ENCODE measurements around the gene SYNC. TPM values are rescaled to one million over a fixed set of nuclear protein-coding genes. Genes with fewer than 3 reads are reported as not detected.

Gene SYNC
- total and polyA plus RNA-seq, 9 of the 15 experiments (the other 6 are each of a cell fraction or from before 2014, with no cell fraction given): 0.49 to 1.1 (median 0.87) TPM

- TF ChIP-seq ZBTB5 (IDR thresholded peaks at IDR 0.05) (no peak), PCBP1 (IDR thresholded peaks at IDR 0.05; ENCODE audit: low read depth, low read length, poor library complexity, severe bottlenecking) (no peak), ZNF76 (CRISPR knock-in tag; IDR thresholded peaks at IDR 0.05; ENCODE audit: borderline replicate concordance) (no peak), CREM (IDR thresholded peaks at IDR 0.05; ENCODE audit: low read depth) (peak; percentile 52; the same call in 1 of the 2 replicates), TBL1XR1 (IDR thresholded peaks at IDR 0.05; ENCODE audit: low read length in 2 of 2) (peak in 1 of 2 experiments; percentile 83; a peak in 2 of 4 replicates), MAX (CRISPR knock-in tag; IDR thresholded peaks at IDR 0.05) (peak; percentile 10; the same call in 1 of the 2 replicates), HNRNPH1 (optimal IDR thresholded peaks at IDR 0.05; ENCODE audit: low read depth, low read length) (no peak), MGA (IDR thresholded peaks at IDR 0.05) (peak; percentile 85), RNF219 (CRISPR knock-in tag; IDR thresholded peaks at IDR 0.05) (no peak)
These were observed 22.4 kb upstream of the SYNC start (continued) for GRCh38 chr1:32724678-32725614.

Data from K562 (cell line).